GM13976 (cell line): ENCODE measurements around the gene VPS45.
A peak's percentile ranks its signal among the peaks of the same experiment; 100 is the strongest.
"Not testable (repeated sequence)": the region's sequence is repeated elsewhere in the genome, so short reads cannot be mapped to it uniquely, and the experiment has no call there.

ENCODE experiments used
- DNase-seq: peaks from one replicate; pipeline ENCODE4 v3.0.0; 2012; ENCODE audit warnings: low spot score
- in situ Hi-C: fragments of 300-500 bp; cut with MboI; formaldehyde crosslinking; loops from one replicate; pipeline ENCODE4 v1.12.0; 2022; ENCODE audit warnings: low sequenced_read_pairs, mixed read lengths, inconsistent platforms; ENCODE audit not compliant: unreplicated experiment
- TF ChIP-seq, protein P1 (sequence below): IDR thresholded peaks from 2 replicates; pipeline ENCODE4 v1.5.1; 2012; ENCODE audit warnings: borderline replicate concordance, mild to moderate bottlenecking; ENCODE audit not compliant: insufficient read depth; ENCODE audit errors: extremely low read depth, missing control alignments, control extremely low read depth

Gene VPS45

DNA sequence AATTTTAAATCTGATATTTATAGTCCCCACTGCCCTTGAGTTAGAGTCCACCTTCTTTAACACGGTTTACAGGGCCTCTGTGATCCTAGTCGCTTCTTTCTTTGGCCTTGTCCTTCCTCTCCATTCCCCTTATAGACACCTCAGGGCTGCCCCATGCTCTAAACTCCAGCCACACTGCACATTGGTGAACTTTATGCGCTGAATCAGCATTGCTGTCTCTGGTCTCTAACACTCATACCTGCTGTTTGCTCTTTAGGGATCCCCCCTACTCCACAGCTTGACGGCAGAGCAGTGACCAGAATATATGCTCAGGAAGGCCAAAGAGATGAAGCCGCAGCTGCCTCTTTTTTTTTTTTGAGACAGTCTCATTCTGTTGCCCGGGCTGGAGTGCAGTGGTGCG, 112.3 kb downstream of the VPS45 start:
- in situ Hi-C loops, result no loop called here
- no peak for DNase-seq
- TF ChIP-seq, protein P1, sequence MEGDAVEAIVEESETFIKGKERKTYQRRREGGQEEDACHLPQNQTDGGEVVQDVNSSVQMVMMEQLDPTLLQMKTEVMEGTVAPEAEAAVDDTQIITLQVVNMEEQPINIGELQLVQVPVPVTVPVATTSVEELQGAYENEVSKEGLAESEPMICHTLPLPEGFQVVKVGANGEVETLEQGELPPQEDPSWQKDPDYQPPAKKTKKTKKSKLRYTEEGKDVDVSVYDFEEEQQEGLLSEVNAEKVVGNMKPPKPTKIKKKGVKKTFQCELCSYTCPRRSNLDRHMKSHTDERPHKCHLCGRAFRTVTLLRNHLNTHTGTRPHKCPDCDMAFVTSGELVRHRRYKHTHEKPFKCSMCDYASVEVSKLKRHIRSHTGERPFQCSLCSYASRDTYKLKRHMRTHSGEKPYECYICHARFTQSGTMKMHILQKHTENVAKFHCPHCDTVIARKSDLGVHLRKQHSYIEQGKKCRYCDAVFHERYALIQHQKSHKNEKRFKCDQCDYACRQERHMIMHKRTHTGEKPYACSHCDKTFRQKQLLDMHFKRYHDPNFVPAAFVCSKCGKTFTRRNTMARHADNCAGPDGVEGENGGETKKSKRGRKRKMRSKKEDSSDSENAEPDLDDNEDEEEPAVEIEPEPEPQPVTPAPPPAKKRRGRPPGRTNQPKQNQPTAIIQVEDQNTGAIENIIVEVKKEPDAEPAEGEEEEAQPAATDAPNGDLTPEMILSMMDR, result no peak

DNA sequence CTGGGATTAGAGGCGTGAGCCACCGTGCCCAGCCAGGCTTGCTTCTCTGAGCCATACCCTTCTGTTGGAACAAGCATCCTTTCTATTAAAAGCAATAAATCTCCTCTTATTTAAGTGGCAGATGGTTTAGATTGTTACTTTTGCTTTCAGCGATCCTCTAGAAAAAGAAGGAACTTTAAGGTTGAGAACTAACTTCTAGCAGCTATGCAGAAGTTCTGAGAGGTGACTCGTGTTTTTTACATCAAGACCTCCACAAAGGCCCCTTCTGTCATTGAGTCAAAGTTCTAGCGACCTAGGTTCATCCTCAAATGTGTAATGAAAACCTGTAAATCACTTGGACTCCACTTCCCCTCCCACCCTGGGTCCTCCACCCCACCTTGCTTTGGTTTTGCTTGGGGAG, 112.9 kb downstream of the VPS45 start:
- in situ Hi-C loops, result no loop called here

DNA sequence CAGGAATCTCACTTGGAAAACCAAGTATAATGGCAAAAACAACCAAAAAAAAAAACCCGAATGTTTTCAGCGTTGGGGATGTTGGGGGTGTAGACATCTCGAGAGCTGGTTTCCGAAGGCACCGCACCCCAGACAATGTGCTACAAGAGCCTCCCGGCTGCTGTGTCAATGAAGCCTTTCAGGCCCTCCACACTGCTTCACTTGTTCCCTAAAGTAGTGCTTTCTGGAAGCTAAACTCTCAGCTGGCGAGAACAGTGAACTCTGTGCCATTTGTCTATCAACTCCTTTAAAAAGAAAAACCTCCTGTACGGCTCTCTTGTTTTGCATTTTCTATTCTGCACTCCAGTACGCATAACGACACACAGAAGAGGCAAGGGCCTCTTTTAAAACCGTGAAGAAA, 114.7 kb downstream of the VPS45 start:
- in situ Hi-C loops, result no loop called here
- DNase-seq, result no peak
- TF ChIP-seq, protein P1, result no peak

More for the DNA sequence above, 112.9 kb downstream of the VPS45 start:
- DNase-seq, result no peak
- TF ChIP-seq, protein P1, result no peak

DNA sequence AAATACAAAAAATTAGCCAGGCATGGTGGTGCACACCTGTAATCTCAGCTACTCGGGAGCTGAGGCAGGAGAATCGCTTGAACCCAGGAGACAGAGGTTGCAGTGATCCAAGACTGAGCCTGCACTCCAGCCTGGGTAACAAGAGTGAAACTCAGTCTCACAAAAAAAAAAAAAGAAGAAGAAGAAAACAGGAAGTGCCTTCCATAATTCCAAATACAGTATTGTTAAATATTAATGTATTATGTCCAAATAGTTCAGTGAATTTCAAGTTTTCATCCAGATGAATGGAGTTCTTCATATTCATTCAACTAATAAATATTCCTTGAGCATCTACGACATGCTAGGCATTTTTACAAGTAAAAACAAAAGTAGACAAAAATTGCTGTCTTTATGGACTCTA, 115.5 kb downstream of the VPS45 start:
- no peak for DNase-seq
- in situ Hi-C loops, result no loop called here
- TF ChIP-seq, protein P1, result no peak

DNA sequence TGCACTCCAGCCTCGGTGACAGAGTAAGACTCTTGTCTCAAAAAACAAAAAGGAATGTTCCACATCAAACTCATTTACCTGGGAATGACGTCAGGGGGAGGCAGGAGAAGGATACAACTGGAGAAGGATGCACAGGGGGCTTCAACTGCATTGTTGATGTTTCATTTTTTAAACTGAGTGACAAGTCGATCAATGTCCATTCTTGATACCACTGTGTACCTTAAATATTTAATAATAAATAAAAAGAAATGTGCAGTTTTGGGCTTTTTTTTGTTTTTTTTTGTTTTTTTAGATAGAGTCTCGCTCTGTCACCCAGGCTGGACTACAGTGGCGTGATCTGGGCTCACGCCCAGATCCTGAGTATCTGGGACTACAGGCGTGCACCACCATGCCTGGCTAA, 117.9 kb downstream of the VPS45 start:
- no peak for DNase-seq
- in situ Hi-C loops, result no loop called here
- TF ChIP-seq, protein P1, result no peak

DNA sequence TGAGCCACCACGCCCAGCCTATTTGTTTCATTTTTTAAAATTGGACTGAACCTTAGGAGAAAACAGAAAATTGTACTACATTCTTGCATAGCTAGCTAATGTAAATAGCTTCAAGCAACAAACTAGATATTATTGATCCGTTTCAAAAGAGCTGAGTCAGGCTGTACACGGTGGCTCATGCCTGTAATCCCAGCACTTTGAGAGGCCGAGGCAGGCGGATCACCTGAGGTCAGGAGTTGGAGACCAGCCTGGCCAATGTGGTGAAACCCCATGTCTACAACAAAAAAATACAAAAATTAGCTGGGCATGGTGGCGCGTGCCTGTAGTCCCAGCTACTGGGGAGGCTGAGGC, 118.8 kb downstream of the VPS45 start:
- DNase-seq, in situ Hi-C loops: not testable (repeated sequence)

DNA sequence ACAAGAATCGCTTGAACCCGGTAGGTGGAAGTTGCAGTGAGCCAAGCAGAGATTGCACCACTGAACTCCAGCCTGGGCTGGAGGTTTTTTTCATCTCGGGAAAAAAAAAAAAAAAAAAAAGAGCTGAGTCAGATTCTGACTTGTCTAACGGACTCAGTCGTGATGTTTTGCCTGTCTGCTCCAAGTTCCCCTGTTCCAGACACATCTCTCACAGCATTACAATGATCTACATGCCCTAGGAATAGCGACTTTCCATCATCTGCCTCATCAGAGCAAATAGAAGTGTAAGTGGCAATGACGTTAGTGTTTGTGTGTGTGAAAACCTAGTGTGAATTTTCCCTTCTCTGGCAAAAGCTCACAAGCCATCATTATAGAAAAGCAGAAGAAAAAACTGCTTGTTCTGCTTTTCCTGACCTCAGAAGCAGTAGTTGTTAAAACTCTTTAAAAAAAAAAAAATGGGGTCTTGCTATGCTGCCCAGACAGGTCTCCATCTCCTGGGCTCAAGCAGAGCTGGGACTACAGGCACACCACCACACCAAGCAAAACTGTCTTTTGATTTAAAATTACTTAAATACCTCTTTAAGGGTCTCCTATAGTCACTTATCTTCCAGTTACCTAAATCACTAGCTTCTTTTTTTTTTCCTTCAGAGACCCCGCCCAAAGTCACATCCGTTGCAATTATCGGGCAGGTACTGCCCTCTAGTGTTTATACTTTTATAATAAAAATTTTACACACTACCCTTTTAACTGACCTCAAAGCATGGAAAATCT, 119.4 kb downstream of the VPS45 start:
- in situ Hi-C loops, result no loop called here
- TF ChIP-seq, protein P1, result no peak
- peak; percentile 57 for DNase-seq
